Stimulated activated CD4-positive, alpha-beta T cell treated with anti-CD3 and anti-CD28 coated beads, Interleukin-2, amount 100 ng/mL, for 48 hours (primary cell): ENCODE data around the gene WIF1.

Source experiments
- DNase-seq, 2 donors: peaks; one replicate each; pipeline ENCODE4 v3.0.0-alpha.2; 2020

The WIF1 gene

GRCh38 chr12:65019696-65020234 is 101.3 kb downstream of the WIF1 start:
- no peak for DNase-seq

GRCh38 chr12:65016881-65017650 is 104.0 kb downstream of the WIF1 start:
- no peak for DNase-seq

GRCh38 chr12:65015850-65016249 is 105.3 kb downstream of the WIF1 start:
- DNase-seq, result no peak

GRCh38 chr12:65014504-65015271 is 106.4 kb downstream of the WIF1 start:
- DNase-seq, result no peak

GRCh38 chr12:65010437-65010836 is 110.7 kb downstream of the WIF1 start:
- no peak for DNase-seq

GRCh38 chr12:65005716-65006115 is 115.4 kb downstream of the WIF1 start:
- no peak for DNase-seq

GRCh38 chr12:65004270-65004669 is 116.8 kb downstream of the WIF1 start:
- no peak for DNase-seq
